ENCODE data around the gene GSN. TPM values are rescaled to one million over a fixed set of nuclear protein-coding genes. Genes with fewer than 3 reads are reported as not detected.

The GSN gene
- total and polyA plus RNA-seq, 10 of the 15 experiments (the other 5 are each of a cell fraction or from before 2014, with no cell fraction given): 0.66 to 9.2 (median 6.2) TPM

GRCh38 chr9:121260457-121261106, 7.4 kb upstream of the GSN start:
- BruUV-seq (replicated peaks): no TSS peak
- intact Hi-C loops (cut with micrococcal nuclease; ENCODE audit: unreplicated experiment) (no loop called here), in situ Hi-C loops (cut with MboI) (no loop called here)
- Histone ChIP-seq H3K79me2 (ENCODE audit: control insufficient read depth, insufficient read depth, low read length) (no peaks in the 10 kb centered on the region), H3K27ac (ENCODE audit: control insufficient read depth, insufficient read depth) (no peak overlapping the region), H3K4me2 (ENCODE audit: control insufficient read depth, insufficient read depth) (no peak overlapping the region), H3K4me3 (no peak overlapping the region), H4K20me1 (ENCODE audit: control insufficient read depth, insufficient read depth) (no peaks in the 10 kb centered on the region), H2AFZ (ENCODE audit: control insufficient read depth, low read depth, low read length) (no peak overlapping the region), H3K9me3 (replicated peaks; ENCODE audit: control insufficient read depth, insufficient read depth, low read length) (no peaks in the 10 kb centered on the region), H3K27me3 (replicated peaks in 1 of 2; ENCODE audit: control insufficient read depth in 2 of 2, insufficient read depth in 2 of 2, low read length in 1 of 2) (no peaks in the 10 kb centered on the region), H3K36me3 (ENCODE audit: control insufficient read depth in 2 of 2, insufficient read depth in 2 of 2, low read length in 1 of 2) (no peaks in the 10 kb centered on the region), H3K4me1 (ENCODE audit: control insufficient read depth, insufficient read depth, low read length) (no peaks in the 10 kb centered on the region), H3K9ac (ENCODE audit: control insufficient read depth, insufficient read depth, low read length) (no peak overlapping the region)
- RAD21 ChIA-PET (ENCODE audit: unreplicated experiment): no interaction called here
- POLR2A ChIA-PET: no interaction called here
- DNase-seq (ENCODE audit: low read depth, low spot score) (no peak), ATAC-seq (no peak), FAIRE-seq (no peak)
- CTCF ChIA-PET: interaction anchor here (0.6 to 4.6 kb wide), 3 partner anchors 18 to 139 kb away, joined by 3 to 19 read pairs (median 3); no protein-coding TSS in a partner anchor
- WGBS (ENCODE audit: insufficient coverage, insufficient replicate concordance, low lambda C conversion rate, missing lambda C conversion rate): 55% methylated on average over 6 of the region's 6 CpGs
- SMC1A ChIA-PET (ENCODE audit: uncharacterized antibody, unreplicated experiment): interaction anchor here (1.1 kb wide), 1 partner anchor 47 kb away, joined by 3 read pairs; no protein-coding TSS in a partner anchor
- TF ChIP-seq STAT1 (conservative IDR thresholded peaks at IDR 0.05) (no peak), CREB1 (IDR thresholded peaks at IDR 0.05; ENCODE audit: low read depth) (no peak), PKNOX1 (IDR thresholded peaks at IDR 0.05) (no peak), POU2F2 (IDR thresholded peaks at IDR 0.05; ENCODE audit: borderline replicate concordance, low read depth, low read length) (no peak), SUZ12 (IDR thresholded peaks at IDR 0.05; ENCODE audit: unreplicated experiment) (no peak), USF1 (IDR thresholded peaks at IDR 0.05; ENCODE audit: borderline replicate concordance, extremely low read length, insufficient read depth, low read depth, low read length) (no peak), CUX1 (IDR thresholded peaks at IDR 0.05; ENCODE audit: insufficient replicate concordance, low read depth, low read length) (no peak), E4F1 (IDR thresholded peaks at IDR 0.05; ENCODE audit: borderline replicate concordance, partially characterized antibody) (no peak), HDAC2 (IDR thresholded peaks at IDR 0.05) (no peak), MAX (IDR thresholded peaks at IDR 0.05; ENCODE audit: low read depth, low read length) (no peak), HDAC6 (IDR thresholded peaks at IDR 0.05; ENCODE audit: unreplicated experiment) (no peak), MEF2B (IDR thresholded peaks at IDR 0.05; ENCODE audit: partially characterized antibody, poor library complexity, severe bottlenecking) (no peak)
